Naive thymus-derived CD8-positive, alpha-beta T cell (primary cell): Measurements from ENCODE around the gene HDX. TPM values are rescaled to one million over a fixed set of nuclear protein-coding genes. Genes with fewer than 3 reads are reported as not detected.
A peak's percentile ranks its signal among the peaks of the same experiment; 100 is the strongest.
"Not testable (repeated sequence)": the region's sequence is repeated elsewhere in the genome, so short reads cannot be mapped to it uniquely, and the experiment has no call there.

Experiments used
- ATAC-seq, 2 donors: fragments of 150-1000 bp; cut with Tn5 transposase in 1 of 2; sonication (Bioruptor Pico), chemical (Tn5 transposase) in 1 of 2; 1 replicate in 1 of 2; 2 replicates in 1 of 2; pipeline ENCODE4 v1.10.0; 2021; ENCODE audit warnings: mild to moderate bottlenecking in 2 of 2, moderate library complexity in 2 of 2
- POLR2A ChIA-PET: fragments of 350-600 bp; sonication (Branson Sonifier 250); formaldehyde crosslinking; loops from one replicate; lab custom pipeline; 2021; ENCODE audit warnings: antibody characterized with exemption; lab: Charles Lee
- DNase-seq, 10 donors: peaks; one replicate each; pipeline versions ENCODE4 v3.0.0 to v3.0.0-alpha.2; 2020 to 2022
- H3K27ac Mint-ChIP-seq, 10 donors: one replicate each; pipeline ENCODE4 v1.8.0; 2020 to 2022; ENCODE audit warnings: mild to moderate bottlenecking in 10 of 10, mixed read lengths in 10 of 10, moderate library complexity in 4 of 10, inconsistent platforms in 1 of 10
- H3K27me3 Mint-ChIP-seq, 5 donors: one replicate each; pipeline ENCODE4 v1.8.0; 2021 to 2022; ENCODE audit warnings: mixed read lengths in 5 of 5
- H3K36me3 Mint-ChIP-seq, 3 donors: one replicate each; pipeline ENCODE4 v1.8.0; 2020 to 2022; ENCODE audit warnings: mixed read lengths in 3 of 3, mild to moderate bottlenecking in 2 of 3, inconsistent platforms in 1 of 3
- H3K4me1 Mint-ChIP-seq, 4 donors: one replicate each; pipeline ENCODE4 v1.8.0; 2021 to 2022; ENCODE audit warnings: mixed read lengths in 4 of 4
- H3K4me3 Mint-ChIP-seq, 10 donors: one replicate each; pipeline ENCODE4 v1.8.0; 2020 to 2022; ENCODE audit warnings: mild to moderate bottlenecking in 10 of 10, mixed read lengths in 10 of 10, moderate library complexity in 6 of 10, inconsistent platforms in 1 of 10
- H3K9me3 Mint-ChIP-seq, 9 donors: one replicate each; pipeline ENCODE4 v1.8.0; 2020 to 2022; ENCODE audit warnings: mixed read lengths in 9 of 9, mild to moderate bottlenecking in 3 of 9, inconsistent platforms in 1 of 9, moderate library complexity in 1 of 9
- polyA plus RNA-seq, 3 donors: library from polyadenylated mRNA; unstranded; fragments of 300-500 nt; fragmentation: Illumina TruSeq; gene quantifications; one replicate each; pipeline ENCODE4 v1.2.3, GENCODE V29; 2021
- total RNA-seq, 8 experiments: library from RNA in 2 of 8; stranded (reverse) in 2 of 8; gene quantifications; one replicate each; pipeline ENCODE4 v1.2.3 and lab custom pipeline; 2021 to 2026

HDX gene, protein sequence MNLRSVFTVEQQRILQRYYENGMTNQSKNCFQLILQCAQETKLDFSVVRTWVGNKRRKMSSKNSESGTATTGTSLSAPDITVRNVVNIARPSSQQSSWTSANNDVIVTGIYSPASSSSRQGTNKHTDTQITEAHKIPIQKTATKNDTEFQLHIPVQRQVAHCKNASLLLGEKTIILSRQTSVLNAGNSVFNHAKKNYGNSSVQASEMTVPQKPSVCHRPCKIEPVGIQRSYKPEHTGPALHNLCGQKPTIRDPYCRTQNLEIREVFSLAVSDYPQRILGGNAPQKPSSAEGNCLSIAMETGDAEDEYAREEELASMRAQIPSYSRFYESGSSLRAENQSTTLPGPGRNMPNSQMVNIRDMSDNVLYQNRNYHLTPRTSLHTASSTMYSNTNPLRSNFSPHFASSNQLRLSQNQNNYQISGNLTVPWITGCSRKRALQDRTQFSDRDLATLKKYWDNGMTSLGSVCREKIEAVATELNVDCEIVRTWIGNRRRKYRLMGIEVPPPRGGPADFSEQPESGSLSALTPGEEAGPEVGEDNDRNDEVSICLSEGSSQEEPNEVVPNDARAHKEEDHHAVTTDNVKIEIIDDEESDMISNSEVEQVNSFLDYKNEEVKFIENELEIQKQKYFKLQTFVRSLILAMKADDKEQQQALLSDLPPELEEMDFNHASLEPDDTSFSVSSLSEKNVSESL
- total RNA-seq: under 1 TPM; 0.42 to 0.47 TPM
- polyA plus RNA-seq: under 1 TPM; 0.10 to 0.94 (median 0.30) TPM
- 0 to 2.3 (median 0.83) reads per million in 6 experiments for total RNA-seq (lab: John Stamatoyannopoulos, UW)

DNA sequence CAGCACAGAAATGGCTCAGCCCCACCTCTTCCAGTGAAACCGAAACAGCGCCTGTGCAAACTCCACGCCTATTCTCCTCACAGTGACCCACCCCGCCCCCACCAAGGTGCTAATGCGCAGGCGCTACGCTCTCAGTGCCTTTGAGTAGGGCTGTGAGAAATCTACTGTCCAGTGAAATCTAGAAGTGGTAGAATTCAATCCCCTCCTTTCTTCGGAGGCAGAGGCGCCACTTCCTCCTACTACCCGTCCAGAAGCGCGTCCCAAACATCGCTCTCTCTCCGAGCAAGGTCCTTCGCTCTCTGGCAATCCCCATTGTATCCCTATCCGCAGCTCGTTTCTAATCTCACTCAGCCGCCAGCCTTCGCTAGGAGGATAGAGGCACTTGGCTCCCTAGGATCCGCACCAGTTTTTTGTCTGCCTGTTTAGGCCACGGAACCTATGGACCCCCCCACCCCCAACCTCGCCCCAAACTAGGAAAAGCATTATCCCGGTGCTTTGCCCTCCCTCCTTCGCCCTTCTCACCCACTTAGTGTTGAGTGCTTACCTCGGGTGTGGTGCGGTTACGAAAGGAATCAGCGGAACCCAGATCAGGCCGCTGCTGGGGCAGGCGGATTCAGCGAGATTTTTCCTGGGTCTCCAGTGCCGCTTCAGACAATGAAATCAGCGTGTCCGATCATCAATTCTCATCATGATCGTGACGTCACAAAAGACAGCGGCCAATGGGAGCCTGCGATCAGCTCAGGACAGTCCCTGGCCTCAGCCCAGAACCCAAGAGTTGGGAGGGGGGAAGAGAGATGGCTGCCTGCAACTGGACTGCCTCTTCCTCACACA, at the start of gene HDX:
Gene HDX, minus strand, starts transcription at position 656 of the 831 bp plus-strand sequence. CDS start 27,056 bp downstream, outside the sequence.
- Mint-ChIP-seq H3K4me1 (peaks cover 0 to 8% (median 2%) of the 10 kb centered on the region in 4 donors), H3K4me3 (peak within 1 kb of the TSS; percentile 66 to 94 (median 86)), H3K36me3 (no peaks in the 10 kb centered on the region), H3K9me3 (peaks cover 0 to 3% (median 0%) of the 10 kb centered on the region in 9 donors), H3K27ac (peak within 1 kb of the TSS in 9 of 10 donors; percentile 74 to 91 (median 85)), H3K27me3 (peaks cover 0 to 8% (median 0%) of the 10 kb centered on the region in 5 donors)
- peak; percentile 62 to 91 for ATAC-seq
- POLR2A ChIA-PET: no interaction called here
- DNase-seq: peak in 8 of 10 donors; percentile 10 to 75 (median 36)

DNA sequence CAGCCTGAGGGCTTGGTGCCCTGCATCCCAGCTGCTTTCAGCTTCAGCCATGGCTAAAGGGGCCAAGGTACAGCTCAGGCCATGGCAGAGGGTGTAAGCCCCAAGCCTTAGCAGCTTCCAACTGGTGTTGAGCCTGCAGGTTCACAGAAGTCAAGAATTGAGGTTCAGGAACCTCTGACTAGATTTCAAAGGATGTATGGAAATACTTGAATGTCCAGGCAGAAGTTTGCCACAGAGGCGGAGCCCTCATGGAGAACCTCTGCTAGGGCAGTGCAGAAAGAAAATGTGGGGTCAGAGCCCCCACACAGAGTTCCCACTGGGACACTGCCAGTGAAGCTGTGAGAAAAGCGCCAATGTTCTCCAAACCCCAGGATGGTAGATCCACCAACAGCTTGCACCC, 39.1 kb upstream of the HDX start:
- H3K27ac Mint-ChIP-seq, H3K4me1 Mint-ChIP-seq, ATAC-seq, POLR2A ChIA-PET, H3K27me3 Mint-ChIP-seq, DNase-seq, H3K4me3 Mint-ChIP-seq: not testable (repeated sequence)
- Mint-ChIP-seq H3K36me3 (peaks cover 0 to 17% (median 0%) of the 10 kb centered on the region in 3 donors), H3K9me3 (peaks cover 0 to 41% (median 13%) of the 10 kb centered on the region in 9 donors)

DNA sequence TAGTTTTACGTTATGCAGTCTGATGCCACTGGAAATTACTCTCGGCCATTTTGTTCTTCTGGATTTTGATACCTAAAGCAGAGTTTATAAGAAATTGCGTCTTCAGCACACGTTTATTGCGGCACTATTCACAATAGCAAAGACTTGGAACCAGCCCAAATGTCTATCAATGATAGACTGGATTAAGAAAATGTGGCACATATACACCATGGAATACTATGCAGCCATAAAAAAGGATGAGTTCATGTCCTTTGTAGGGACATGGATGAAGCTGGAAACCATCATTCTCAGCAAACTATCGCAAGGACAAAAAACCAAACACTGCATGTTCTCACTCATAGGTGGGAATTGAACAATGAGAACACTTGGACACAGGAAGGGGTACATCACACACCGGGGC, 35.4 kb upstream of the HDX start:
- H3K4me1 Mint-ChIP-seq, ATAC-seq, DNase-seq, H3K27me3 Mint-ChIP-seq, POLR2A ChIA-PET, H3K4me3 Mint-ChIP-seq, H3K27ac Mint-ChIP-seq: not testable (repeated sequence)
- Mint-ChIP-seq H3K9me3 (peaks cover 0 to 38% (median 12%) of the 10 kb centered on the region in 9 donors), H3K36me3 (peaks cover 0 to 18% (median 0%) of the 10 kb centered on the region in 3 donors)

DNA sequence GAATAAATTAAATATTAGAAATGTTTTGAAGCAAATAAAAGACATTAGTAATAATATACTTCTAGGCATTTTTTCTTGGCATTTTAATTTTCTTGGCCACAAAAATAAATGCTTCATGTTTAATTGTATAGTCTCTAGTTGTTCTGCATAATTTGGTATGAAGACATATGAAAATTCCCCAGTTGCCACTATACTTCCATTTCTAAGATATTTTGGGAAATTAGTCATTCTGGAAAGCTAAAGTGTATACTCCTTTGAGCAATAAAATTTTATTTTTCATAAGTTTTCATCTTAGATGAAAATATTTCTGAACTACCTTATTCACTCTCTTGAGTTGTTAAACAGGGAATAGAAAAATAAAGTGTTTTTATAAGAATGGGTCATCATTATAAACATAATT, 13.8 kb downstream of the HDX start:
- POLR2A ChIA-PET: no interaction called here
- H3K9me3 Mint-ChIP-seq: peaks cover 0 to 22% (median 0%) of the 10 kb centered on the region in 9 donors
- no peak for ATAC-seq

DNA sequence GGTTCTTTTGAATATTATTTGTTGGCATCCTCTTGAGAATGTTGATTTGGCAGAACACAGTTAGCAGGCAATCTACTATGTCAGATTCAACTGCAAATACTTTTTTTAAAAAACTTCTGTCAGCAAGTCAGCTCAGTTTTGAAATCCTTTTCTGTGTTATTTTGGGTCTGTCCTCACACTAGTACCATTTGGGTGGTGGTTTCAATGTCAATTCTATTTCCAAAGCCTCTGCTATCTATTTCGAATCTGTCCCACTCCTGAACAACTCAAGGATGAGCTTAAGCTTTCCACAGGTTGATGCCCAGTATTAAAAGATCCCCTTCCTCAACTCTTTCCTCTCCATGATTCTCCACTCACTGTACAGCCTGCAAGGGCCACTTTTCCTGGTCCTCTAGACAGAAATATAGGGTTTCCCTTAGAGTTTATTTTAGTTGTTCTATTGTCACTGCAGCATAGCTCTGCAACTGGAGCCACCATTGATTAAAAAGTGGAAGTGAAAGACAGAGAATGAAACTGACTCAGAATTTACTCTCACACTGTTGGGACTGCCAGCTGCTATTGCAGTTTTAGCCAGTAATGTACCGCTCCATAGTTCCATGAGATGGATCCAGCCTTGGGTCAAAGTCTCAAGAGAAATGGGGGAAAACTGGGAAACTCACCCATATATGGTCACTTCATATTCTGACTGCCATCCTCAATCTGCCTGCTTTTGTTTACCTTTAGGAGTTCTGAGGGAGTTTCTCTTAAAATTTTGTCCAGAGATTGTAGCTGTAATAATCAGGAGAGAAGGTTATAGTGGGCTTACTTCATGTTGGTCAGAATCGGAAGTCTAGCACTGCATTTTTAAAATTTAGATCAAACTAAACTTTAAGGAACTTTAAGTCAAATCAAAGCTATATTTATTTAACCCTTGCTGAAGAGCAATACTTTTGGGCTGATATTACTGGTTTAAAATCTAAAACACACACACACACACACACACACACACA, 14.6 kb downstream of the HDX start:
- DNase-seq: no peak
- POLR2A ChIA-PET: no interaction called here
- peak overlapping the region in 1 of 10 donors; percentile 17 for H3K27ac Mint-ChIP-seq

More for the DNA sequence above, 13.8 kb downstream of the HDX start:
- peaks cover 0 to 10% (median 0%) of the 10 kb centered on the region in 3 donors for H3K36me3 Mint-ChIP-seq
- no peaks in the 10 kb centered on the region for H3K27me3 Mint-ChIP-seq
- peaks cover 0 to 3% (median 0%) of the 10 kb centered on the region in 4 donors for H3K4me1 Mint-ChIP-seq
- no peak overlapping the region for H3K4me3 Mint-ChIP-seq
- no peak for DNase-seq
- H3K27ac Mint-ChIP-seq: no peak overlapping the region

DNA sequence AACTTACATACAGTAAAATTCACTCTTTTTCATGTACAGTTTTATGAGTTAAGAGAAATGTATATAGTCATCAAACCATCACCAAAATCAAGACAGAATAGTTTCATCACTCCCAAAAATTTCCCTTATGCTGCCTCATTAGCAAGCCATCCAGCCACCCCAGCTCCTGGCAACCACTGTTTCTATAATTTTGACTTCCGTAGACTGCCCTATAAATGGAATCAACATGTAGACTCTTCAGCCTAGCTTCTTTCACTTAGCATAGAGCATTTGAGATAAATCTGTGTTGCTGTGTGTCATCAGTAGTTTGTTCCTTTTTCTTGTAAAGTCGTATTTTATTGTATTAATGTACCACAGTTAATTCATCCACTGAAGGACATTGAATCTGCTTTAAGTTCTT, 23.2 kb downstream of the HDX start:
- Mint-ChIP-seq H3K36me3 (peaks cover 0 to 9% (median 0%) of the 10 kb centered on the region in 3 donors), H3K27ac (no peak overlapping the region), H3K4me3 (no peak overlapping the region), H3K27me3 (no peaks in the 10 kb centered on the region), H3K9me3 (peaks cover 0 to 26% (median 7%) of the 10 kb centered on the region in 9 donors), H3K4me1 (no peaks in the 10 kb centered on the region)
- ATAC-seq (no peak), DNase-seq (no peak)
- POLR2A ChIA-PET: no interaction called here

More for the DNA sequence above, 14.6 kb downstream of the HDX start:
- no peak for ATAC-seq
- peaks cover 0 to 3% (median 0%) of the 10 kb centered on the region in 4 donors for H3K4me1 Mint-ChIP-seq
- no peak overlapping the region for H3K4me3 Mint-ChIP-seq
- H3K36me3 Mint-ChIP-seq: peaks cover 0 to 12% (median 0%) of the 10 kb centered on the region in 3 donors
- H3K9me3 Mint-ChIP-seq: peaks cover 0 to 25% (median 0%) of the 10 kb centered on the region in 9 donors
- no peaks in the 10 kb centered on the region for H3K27me3 Mint-ChIP-seq

DNA sequence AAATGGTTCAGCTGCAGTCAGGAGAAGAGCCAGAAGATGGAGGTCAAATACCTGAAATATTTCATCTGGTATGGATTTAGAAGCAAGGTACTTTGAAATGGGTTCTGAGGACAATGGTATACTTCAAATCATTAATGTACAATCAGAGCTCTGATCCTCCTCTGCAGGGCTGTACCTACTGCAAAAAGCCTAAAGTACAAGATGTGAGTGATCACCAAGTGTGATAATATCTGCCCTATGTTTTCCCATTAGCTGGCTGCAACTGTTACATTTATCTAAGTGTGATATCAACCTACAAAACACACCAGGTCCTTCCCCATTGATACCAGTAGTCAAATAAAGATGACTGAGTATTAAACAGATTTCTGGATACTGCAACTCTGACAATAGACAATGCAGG, 25.1 kb downstream of the HDX start:
- H3K4me1 Mint-ChIP-seq: no peaks in the 10 kb centered on the region
- DNase-seq: no peak
- POLR2A ChIA-PET: no interaction called here
- no peak overlapping the region for H3K27ac Mint-ChIP-seq
- peaks cover 0 to 5% (median 0%) of the 10 kb centered on the region in 3 donors for H3K36me3 Mint-ChIP-seq
- H3K27me3 Mint-ChIP-seq: no peaks in the 10 kb centered on the region
- peaks cover 0 to 10% (median 3%) of the 10 kb centered on the region in 9 donors for H3K9me3 Mint-ChIP-seq
- no peak overlapping the region for H3K4me3 Mint-ChIP-seq
- no peak for ATAC-seq

DNA sequence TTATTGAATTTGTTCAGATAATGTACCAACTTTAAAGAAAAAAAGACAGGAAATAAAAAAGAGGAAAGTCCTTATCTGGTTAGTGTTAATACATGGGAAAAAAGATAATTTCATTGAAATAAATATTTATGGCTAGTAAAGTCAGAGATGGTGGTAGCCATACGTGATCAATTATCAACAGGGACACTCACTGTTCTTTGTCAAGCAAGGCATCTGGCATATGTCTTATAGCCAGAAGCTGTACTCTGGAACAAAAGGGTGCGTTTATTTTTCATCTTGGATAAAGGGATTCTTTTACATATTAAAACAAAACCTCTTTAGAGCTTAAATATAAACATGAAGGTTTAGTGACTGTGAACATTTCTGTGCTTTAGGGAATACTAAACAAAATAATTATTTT, 26.7 kb downstream of the HDX start:
- no peak for ATAC-seq
- Mint-ChIP-seq H3K4me1 (no peaks in the 10 kb centered on the region), H3K9me3 (no peaks in the 10 kb centered on the region), H3K36me3 (no peaks in the 10 kb centered on the region), H3K27ac (no peak overlapping the region), H3K27me3 (no peaks in the 10 kb centered on the region), H3K4me3 (no peak overlapping the region)
- POLR2A ChIA-PET: no interaction called here
- no peak for DNase-seq

DNA sequence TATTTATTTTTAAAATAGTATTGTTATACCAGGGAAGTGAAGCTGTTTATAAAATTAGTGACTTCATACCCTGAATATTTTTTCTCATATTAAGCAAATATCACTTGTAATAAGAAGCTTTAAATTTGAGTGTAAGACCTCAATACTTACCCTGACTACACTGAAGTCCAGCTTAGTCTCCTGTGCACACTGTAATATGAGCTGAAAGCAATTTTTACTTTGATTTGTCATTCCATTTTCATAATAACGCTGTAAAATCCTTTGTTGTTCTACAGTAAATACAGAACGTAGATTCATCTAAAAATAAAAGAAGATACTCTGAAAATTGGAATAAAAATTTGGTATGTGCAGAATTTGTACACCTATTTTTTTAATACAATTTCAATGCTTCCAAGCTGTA, 27.2 kb downstream of the HDX start:
- Mint-ChIP-seq H3K27ac (no peak overlapping the region), H3K9me3 (no peaks in the 10 kb centered on the region), H3K36me3 (no peaks in the 10 kb centered on the region), H3K27me3 (no peaks in the 10 kb centered on the region), H3K4me1 (no peaks in the 10 kb centered on the region), H3K4me3 (no peak overlapping the region)
- no peak for ATAC-seq
- POLR2A ChIA-PET: no interaction called here
- DNase-seq: no peak

DNA sequence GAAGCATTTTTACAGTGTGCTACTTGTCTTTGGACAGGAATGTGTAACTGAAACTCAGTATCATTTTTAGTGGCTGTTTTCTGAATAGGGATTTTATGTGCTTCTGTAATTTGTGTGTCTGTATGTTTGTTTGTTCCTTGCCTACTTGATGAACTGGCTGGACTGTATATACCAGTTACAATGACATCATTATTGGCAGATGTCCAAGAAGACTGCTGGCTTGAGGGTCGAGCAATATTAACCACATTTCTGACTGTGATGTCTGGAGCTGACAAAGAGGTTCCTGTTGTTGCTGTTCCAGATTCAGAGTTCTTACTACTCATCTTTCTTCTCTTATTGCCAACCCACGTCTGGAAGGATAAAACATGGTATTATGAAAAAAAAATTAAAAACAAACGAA, 33.0 kb downstream of the HDX start:
- Mint-ChIP-seq H3K4me1 (no peaks in the 10 kb centered on the region), H3K4me3 (no peak overlapping the region)

DNA sequence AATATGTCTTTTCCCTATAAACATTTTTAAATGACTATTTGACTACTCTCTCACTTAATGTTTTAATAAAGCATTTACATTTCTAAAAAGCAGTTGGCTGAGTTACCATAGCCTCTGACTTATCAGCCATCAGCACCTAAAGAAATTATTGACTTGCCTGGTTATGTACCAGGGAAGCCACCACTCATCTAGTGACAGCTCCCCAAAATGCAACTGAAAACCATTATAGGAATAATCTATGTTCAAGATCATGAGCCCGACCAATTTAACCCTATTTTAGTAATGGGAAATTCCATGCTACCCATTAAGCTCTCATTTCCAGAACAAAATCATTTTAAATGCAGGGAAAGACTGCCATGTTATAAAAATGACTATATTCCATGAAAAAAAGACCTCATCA, 34.4 kb downstream of the HDX start:
- POLR2A ChIA-PET: no interaction called here
- H3K4me3 Mint-ChIP-seq: no peak overlapping the region

More for the DNA sequence above, 33.0 kb downstream of the HDX start:
- Mint-ChIP-seq H3K9me3 (peaks cover 0 to 8% (median 3%) of the 10 kb centered on the region in 9 donors), H3K36me3 (peaks cover 0 to 4% (median 0%) of the 10 kb centered on the region in 3 donors), H3K27me3 (no peaks in the 10 kb centered on the region), H3K27ac (no peak overlapping the region)
- ATAC-seq (no peak), DNase-seq (no peak)
- POLR2A ChIA-PET: no interaction called here

More for the DNA sequence above, 34.4 kb downstream of the HDX start:
- Mint-ChIP-seq H3K27ac (no peak overlapping the region), H3K9me3 (peaks cover 0 to 15% (median 3%) of the 10 kb centered on the region in 9 donors), H3K27me3 (no peaks in the 10 kb centered on the region), H3K4me1 (no peaks in the 10 kb centered on the region), H3K36me3 (peaks cover 0 to 4% (median 0%) of the 10 kb centered on the region in 3 donors)
- DNase-seq: no peak
- no peak for ATAC-seq
